ENCODE measurements around the gene IFNL3. TPM values are rescaled to one million over a fixed set of nuclear protein-coding genes. Genes with fewer than 3 reads are reported as not detected.

IFNL3 gene
- total RNA-seq, 2 experiments from 2014 or later: not detected

GRCh38 chr19:39251846-39252245 lies 7.0 kb upstream of the IFNL3 start:
- no peak overlapping the region for H3K4me3 Mint-ChIP-seq
- intact Hi-C loops (cut with DNase I, micrococcal nuclease): no loop called here
- H3K27me3 ChIP-seq (ENCODE audit: control insufficient read depth in 1 of 2, insufficient read depth in 2 of 2, low read length in 2 of 2): peaks cover 8 to 11% of the 10 kb centered on the region in 2 experiments
- no peak for ATAC-seq (ENCODE audit: poor library complexity)
- POLR2A ChIA-PET: no interaction called here
- H3K4me3 ChIP-seq (ENCODE audit: low read length): no peak overlapping the region
- H3K4me1 ChIP-seq (ENCODE audit: insufficient read depth, low read length): peaks cover 10% of the 10 kb centered on the region
- peaks cover 0 to 6% of the 10 kb centered on the region in 2 experiments for H3K9me3 ChIP-seq (ENCODE audit: control insufficient read depth in 1 of 2, insufficient read depth in 1 of 2, low read length in 2 of 2)
- no peak overlapping the region for H3K27ac Mint-ChIP-seq
- H3K27ac ChIP-seq (ENCODE audit: low read depth in 1 of 2, low read length in 2 of 2): no peak overlapping the region
- peaks cover 10% of the 10 kb centered on the region for H3K4me1 Mint-ChIP-seq (ENCODE audit: low read depth)
- DNase-seq: no peak
- peaks cover 13% of the 10 kb centered on the region for H3K27me3 Mint-ChIP-seq
- no peak for TF ChIP-seq CTCF (IDR thresholded peaks at IDR 0.05)
- H3K9me3 Mint-ChIP-seq: no peaks in the 10 kb centered on the region
- CTCF ChIA-PET: no interaction called here
- no peaks in the 10 kb centered on the region for H3K36me3 Mint-ChIP-seq (ENCODE audit: low read depth)
- H3K36me3 ChIP-seq (ENCODE audit: insufficient read depth, low read length): no peaks in the 10 kb centered on the region

- no peak for TF ChIP-seq CTCF (IDR thresholded peaks at IDR 0.05)
- no peak for DNase-seq
- Mint-ChIP-seq H3K27me3 (peaks cover 9% of the 10 kb centered on the region), H3K9me3 (no peaks in the 10 kb centered on the region), H3K4me3 (no peak overlapping the region), H3K27ac (no peak overlapping the region), H3K36me3 (ENCODE audit: low read depth) (no peaks in the 10 kb centered on the region), H3K4me1 (ENCODE audit: low read depth) (peaks cover 10% of the 10 kb centered on the region)
- POLR2A ChIA-PET: no interaction called here
- peaks cover 10% of the 10 kb centered on the region for H3K4me1 ChIP-seq (ENCODE audit: insufficient read depth, low read length)
- H3K27ac ChIP-seq (ENCODE audit: low read depth in 1 of 2, low read length in 2 of 2): no peak overlapping the region
- intact Hi-C loops (cut with DNase I, micrococcal nuclease): no loop called here
- peaks cover 0 to 6% of the 10 kb centered on the region in 2 experiments for H3K9me3 ChIP-seq (ENCODE audit: control insufficient read depth in 1 of 2, insufficient read depth in 1 of 2, low read length in 2 of 2)
- CTCF ChIA-PET: interaction anchor here (0.6 kb wide), 1 partner anchor 34 kb away, joined by 3 read pairs; no protein-coding TSS in a partner anchor
- peaks cover 8 to 11% of the 10 kb centered on the region in 2 experiments for H3K27me3 ChIP-seq (ENCODE audit: control insufficient read depth in 1 of 2, insufficient read depth in 2 of 2, low read length in 2 of 2)
- no peak for ATAC-seq (ENCODE audit: poor library complexity)
- no peak overlapping the region for H3K4me3 ChIP-seq (ENCODE audit: low read length)
- H3K36me3 ChIP-seq (ENCODE audit: insufficient read depth, low read length): no peaks in the 10 kb centered on the region
These were observed 6.3 kb upstream of the IFNL3 start for GRCh38 chr19:39251081-39251480.

- Histone ChIP-seq H3K27ac (ENCODE audit: low read depth in 1 of 2, low read length in 2 of 2) (no peak within 1 kb of the TSS), H3K27me3 (ENCODE audit: control insufficient read depth in 1 of 2, insufficient read depth in 2 of 2, low read length in 2 of 2) (peaks cover 8 to 11% of the 10 kb centered on the region in 2 experiments), H3K9me3 (ENCODE audit: control insufficient read depth in 1 of 2, insufficient read depth in 1 of 2, low read length in 2 of 2) (peaks cover 0 to 6% of the 10 kb centered on the region in 2 experiments), H3K36me3 (ENCODE audit: insufficient read depth, low read length) (no peaks in the 10 kb centered on the region), H3K4me3 (ENCODE audit: low read length) (no peak within 1 kb of the TSS), H3K4me1 (ENCODE audit: insufficient read depth, low read length) (peaks cover 10% of the 10 kb centered on the region)
- no peak for TF ChIP-seq CTCF (IDR thresholded peaks at IDR 0.05)
- Mint-ChIP-seq H3K27me3 (peaks cover 9% of the 10 kb centered on the region), H3K27ac (no peak within 1 kb of the TSS), H3K4me1 (ENCODE audit: low read depth) (peaks cover 10% of the 10 kb centered on the region), H3K4me3 (no peak within 1 kb of the TSS), H3K9me3 (no peaks in the 10 kb centered on the region), H3K36me3 (ENCODE audit: low read depth) (no peaks in the 10 kb centered on the region)
- ChIA-PET POLR2A (no interaction called here), CTCF (no interaction called here)
- DNase-seq: no peak
- no peak for ATAC-seq (ENCODE audit: poor library complexity)
- intact Hi-C loops (cut with DNase I, micrococcal nuclease): no loop called here
These were observed 4.0 kb upstream of the IFNL3 start, which contains the start of gene IFNL4 for GRCh38 chr19:39248806-39249205. IFNL4 (minus strand) TSS chr19:39248856.
